GM18868 (cell line): ENCODE data around the gene HHAT.
A peak's percentile ranks its signal among the peaks of the same experiment; 100 is the strongest.

Experiments
- ATAC-seq: cut with Tn5 transposase; IDR thresholded peaks from one replicate; pipeline ENCODE4 v1.9.1; 2021; ENCODE audit warnings: mild to moderate bottlenecking, moderate library complexity; ENCODE audit not compliant: unreplicated experiment

Gene HHAT

GRCh38 chr1:210328746-210329503 lies at the start of gene HHAT:
TSS of gene HHAT (plus strand) at chr1:210328902. CDS start at chr1:210348976, 20,074 bp downstream.
- ATAC-seq, result peak; percentile 61

- ATAC-seq, result no peak
Observed at GRCh38 chr1:210280221-210280620, 48.5 kb upstream of the HHAT start.

GRCh38 chr1:210288116-210288515 lies 40.6 kb upstream of the HHAT start:
- ATAC-seq, result no peak

GRCh38 chr1:210289248-210289647 lies 39.5 kb upstream of the HHAT start:
- no peak for ATAC-seq

- ATAC-seq, result no peak
Observed at GRCh38 chr1:210291081-210291764, 37.5 kb upstream of the HHAT start.

GRCh38 chr1:210291786-210292230 lies 36.9 kb upstream of the HHAT start:
- no peak for ATAC-seq

- ATAC-seq, result no peak
Observed at GRCh38 chr1:210292231-210292871, 36.4 kb upstream of the HHAT start.

GRCh38 chr1:210293171-210293607 lies 35.5 kb upstream of the HHAT start:
- ATAC-seq, result no peak

GRCh38 chr1:210294999-210295745 lies 33.5 kb upstream of the HHAT start:
- ATAC-seq, result no peak

GRCh38 chr1:210296682-210297081 lies 32.0 kb upstream of the HHAT start:
- ATAC-seq, result no peak

GRCh38 chr1:210298296-210298695 lies 30.4 kb upstream of the HHAT start:
- no peak for ATAC-seq

GRCh38 chr1:210298936-210299335 lies 29.8 kb upstream of the HHAT start:
- no peak for ATAC-seq

- ATAC-seq, result no peak
Observed at GRCh38 chr1:210299501-210299900, 29.2 kb upstream of the HHAT start.

- ATAC-seq, result no peak
Observed at GRCh38 chr1:210300923-210301614, 27.6 kb upstream of the HHAT start.

GRCh38 chr1:210301615-210302000 lies 27.1 kb upstream of the HHAT start:
- ATAC-seq, result no peak

GRCh38 chr1:210302501-210302900 lies 26.2 kb upstream of the HHAT start:
- ATAC-seq, result no peak

GRCh38 chr1:210303391-210303790 lies 25.3 kb upstream of the HHAT start:
- ATAC-seq, result no peak

- no peak for ATAC-seq
Observed at GRCh38 chr1:210310562-210311153, 18.0 kb upstream of the HHAT start.

- no peak for ATAC-seq
Observed at GRCh38 chr1:210311726-210312493, 16.8 kb upstream of the HHAT start.
